ENCODE data around the gene ERN1.

ERN1 gene

GRCh38 chr17:64056269-64057005 lies 73.5 kb downstream of the ERN1 start:
- no peak for DNase-seq

- no peak for DNase-seq
Measured at GRCh38 chr17:64055183-64056142, 74.5 kb downstream of the ERN1 start.

GRCh38 chr17:64054304-64054703 lies 75.6 kb downstream of the ERN1 start:
- DNase-seq, result no peak

- no peak for DNase-seq
Measured at GRCh38 chr17:64053101-64053500, 76.8 kb downstream of the ERN1 start.

GRCh38 chr17:64051153-64051552 lies 78.8 kb downstream of the ERN1 start:
- peak; percentile 69 for DNase-seq

GRCh38 chr17:64048805-64049204 lies 81.1 kb downstream of the ERN1 start:
- DNase-seq, result no peak

- no peak for DNase-seq
Measured at GRCh38 chr17:64045176-64045575, 84.8 kb downstream of the ERN1 start.

GRCh38 chr17:64042700-64043485 lies 87.1 kb downstream of the ERN1 start:
- no peak for DNase-seq

- DNase-seq, result no peak
Measured at GRCh38 chr17:64041912-64042311, 88.0 kb downstream of the ERN1 start.

GRCh38 chr17:64040206-64040605 lies 89.7 kb downstream of the ERN1 start:
- DNase-seq, result no peak

GRCh38 chr17:64039106-64039400 lies 90.9 kb downstream of the ERN1 start:
- DNase-seq, result no peak

GRCh38 chr17:64038331-64039105 lies 91.4 kb downstream of the ERN1 start:
- no peak for DNase-seq

- no peak for DNase-seq
Measured at GRCh38 chr17:64037802-64038201, 92.1 kb downstream of the ERN1 start.

- no peak for DNase-seq
Measured at GRCh38 chr17:64037180-64037579, 92.8 kb downstream of the ERN1 start.

GRCh38 chr17:64036198-64036922 lies 93.6 kb downstream of the ERN1 start:
- no peak for DNase-seq

- no peak for DNase-seq
Measured at GRCh38 chr17:64032081-64032480, 97.9 kb downstream of the ERN1 start.

GRCh38 chr17:64028874-64029464 lies 101.0 kb downstream of the ERN1 start:
- peak; percentile 83 for DNase-seq

- DNase-seq, result peak; percentile 96
Measured at GRCh38 chr17:64025732-64026294, 104.1 kb downstream of the ERN1 start.

GRCh38 chr17:64024781-64025731 lies 104.9 kb downstream of the ERN1 start:
- DNase-seq, result peak; percentile 70

GRCh38 chr17:64024215-64024654 lies 105.7 kb downstream of the ERN1 start:
- DNase-seq, result no peak

All from CD4-positive, alpha-beta T cell treated with Interleukin-12 subunit alpha and Interleukin-12 subunit beta, for 1 hour (primary cell).